ENCODE results near the gene PLPPR3.

The PLPPR3 gene

DNA sequence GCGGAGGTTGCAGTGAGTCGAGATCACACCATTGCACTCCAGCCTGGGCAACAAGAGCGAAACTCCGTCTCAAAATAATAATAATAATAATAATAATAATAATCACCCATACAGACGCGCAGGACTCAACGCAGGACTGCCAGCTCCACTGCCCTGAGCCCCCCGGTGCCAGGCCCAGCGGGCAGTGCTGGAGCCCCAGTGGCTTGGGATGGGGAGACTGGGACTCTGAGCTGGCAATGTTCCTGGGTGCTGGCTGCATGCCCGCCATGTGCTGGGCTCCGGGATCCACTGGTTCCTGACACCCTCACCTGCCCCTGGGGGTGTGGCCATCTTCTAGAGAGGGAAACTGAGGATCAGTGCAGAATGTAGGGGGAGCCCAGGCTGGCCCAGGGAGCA lies 5.6 kb upstream of the PLPPR3 start (continued):
- TF ChIP-seq ISL1 (CRISPR knock-in tag; IDR thresholded peaks at IDR 0.05): no peak
- TF ChIP-seq CSDC2 (CRISPR knock-in tag; IDR thresholded peaks at IDR 0.05): no peak
- no peak for TF ChIP-seq PPARA (CRISPR knock-in tag; IDR thresholded peaks at IDR 0.05; ENCODE audit: borderline replicate concordance)
- no peak for TF ChIP-seq BACH2 (CRISPR knock-in tag; IDR thresholded peaks at IDR 0.05; ENCODE audit: borderline replicate concordance)
- no peak for TF ChIP-seq ZNF70 (CRISPR knock-in tag; IDR thresholded peaks at IDR 0.05)
- no peak for TF ChIP-seq RARB (CRISPR knock-in tag; IDR thresholded peaks at IDR 0.05)
- TF ChIP-seq TOX (CRISPR knock-in tag; IDR thresholded peaks at IDR 0.05; ENCODE audit: borderline replicate concordance): no peak

GRCh38 chr19:825897-826644 lies 4.3 kb upstream of the PLPPR3 start:
- ATAC-seq: no peak
- TF ChIP-seq ISL1 (CRISPR knock-in tag; IDR thresholded peaks at IDR 0.05): no peak
- no peak for TF ChIP-seq GLIS3 (CRISPR knock-in tag; IDR thresholded peaks at IDR 0.05)
- no peak for TF ChIP-seq ARNTL (CRISPR knock-in tag; IDR thresholded peaks at IDR 0.05; ENCODE audit: borderline replicate concordance, low read depth)
- TF ChIP-seq ZNF8 (CRISPR knock-in tag; IDR thresholded peaks at IDR 0.05): no peak
- TF ChIP-seq CSDC2 (CRISPR knock-in tag; IDR thresholded peaks at IDR 0.05): no peak
- no peak for TF ChIP-seq ZNF70 (CRISPR knock-in tag; IDR thresholded peaks at IDR 0.05)
- no peak for TF ChIP-seq ZFP30 (CRISPR knock-in tag; IDR thresholded peaks at IDR 0.05)
- no peak for TF ChIP-seq ZFP3 (CRISPR knock-in tag; IDR thresholded peaks at IDR 0.05)
- no peak for TF ChIP-seq ESRRG (CRISPR knock-in tag; IDR thresholded peaks at IDR 0.05)
- TF ChIP-seq TCF4 (CRISPR knock-in tag; IDR thresholded peaks at IDR 0.05; ENCODE audit: borderline replicate concordance): no peak
- TF ChIP-seq ZNF565 (CRISPR knock-in tag; conservative IDR thresholded peaks at IDR 0.05; ENCODE audit: low read depth): no peak
- no peak for TF ChIP-seq SNAI2 (CRISPR knock-in tag; IDR thresholded peaks at IDR 0.05)
- no peak for TF ChIP-seq PATZ1 (CRISPR knock-in tag; IDR thresholded peaks at IDR 0.05; ENCODE audit: borderline replicate concordance)
- no peak for TF ChIP-seq OSR1 (CRISPR knock-in tag; IDR thresholded peaks at IDR 0.05)
- no peak for TF ChIP-seq CSRNP3 (CRISPR knock-in tag; IDR thresholded peaks at IDR 0.05)
- TF ChIP-seq RARB (CRISPR knock-in tag; IDR thresholded peaks at IDR 0.05): no peak
- TF ChIP-seq PPARA (CRISPR knock-in tag; IDR thresholded peaks at IDR 0.05; ENCODE audit: borderline replicate concordance): no peak
- no peak for TF ChIP-seq POU6F1 (CRISPR knock-in tag; IDR thresholded peaks at IDR 0.05; ENCODE audit: borderline replicate concordance, low read depth)
- TF ChIP-seq, protein P1, sequence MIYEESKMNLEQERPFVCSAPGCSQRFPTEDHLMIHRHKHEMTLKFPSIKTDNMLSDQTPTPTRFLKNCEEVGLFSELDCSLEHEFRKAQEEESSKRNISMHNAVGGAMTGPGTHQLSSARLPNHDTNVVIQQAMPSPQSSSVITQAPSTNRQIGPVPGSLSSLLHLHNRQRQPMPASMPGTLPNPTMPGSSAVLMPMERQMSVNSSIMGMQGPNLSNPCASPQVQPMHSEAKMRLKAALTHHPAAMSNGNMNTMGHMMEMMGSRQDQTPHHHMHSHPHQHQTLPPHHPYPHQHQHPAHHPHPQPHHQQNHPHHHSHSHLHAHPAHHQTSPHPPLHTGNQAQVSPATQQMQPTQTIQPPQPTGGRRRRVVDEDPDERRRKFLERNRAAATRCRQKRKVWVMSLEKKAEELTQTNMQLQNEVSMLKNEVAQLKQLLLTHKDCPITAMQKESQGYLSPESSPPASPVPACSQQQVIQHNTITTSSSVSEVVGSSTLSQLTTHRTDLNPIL (CRISPR knock-in tag; IDR thresholded peaks at IDR 0.05; ENCODE audit: low read depth): no peak
- no peak for TF ChIP-seq ZC3H10 (CRISPR knock-in tag; IDR thresholded peaks at IDR 0.05)

GRCh38 chr19:824885-825284 lies 3.1 kb upstream of the PLPPR3 start:
- ATAC-seq: no peak
- TF ChIP-seq, protein P1 (CRISPR knock-in tag; IDR thresholded peaks at IDR 0.05; ENCODE audit: low read depth): no peak
- TF ChIP-seq OSR1 (CRISPR knock-in tag; IDR thresholded peaks at IDR 0.05) (no peak), TCF4 (CRISPR knock-in tag; IDR thresholded peaks at IDR 0.05; ENCODE audit: borderline replicate concordance) (no peak), ZNF70 (CRISPR knock-in tag; IDR thresholded peaks at IDR 0.05) (no peak), GLIS3 (CRISPR knock-in tag; IDR thresholded peaks at IDR 0.05) (no peak), BACH2 (CRISPR knock-in tag; IDR thresholded peaks at IDR 0.05; ENCODE audit: borderline replicate concordance) (no peak), ZFP3 (CRISPR knock-in tag; IDR thresholded peaks at IDR 0.05) (no peak), PPARA (CRISPR knock-in tag; IDR thresholded peaks at IDR 0.05; ENCODE audit: borderline replicate concordance) (no peak), ZNF8 (CRISPR knock-in tag; IDR thresholded peaks at IDR 0.05) (no peak), CSDC2 (CRISPR knock-in tag; IDR thresholded peaks at IDR 0.05) (no peak), CSRNP3 (CRISPR knock-in tag; IDR thresholded peaks at IDR 0.05) (no peak), RARB (CRISPR knock-in tag; IDR thresholded peaks at IDR 0.05) (no peak), SNAI2 (CRISPR knock-in tag; IDR thresholded peaks at IDR 0.05) (no peak), TSHZ2 (CRISPR knock-in tag; IDR thresholded peaks at IDR 0.05) (no peak), ZNF565 (CRISPR knock-in tag; conservative IDR thresholded peaks at IDR 0.05; ENCODE audit: low read depth) (no peak), ISL1 (CRISPR knock-in tag; IDR thresholded peaks at IDR 0.05) (no peak), ZC3H10 (CRISPR knock-in tag; IDR thresholded peaks at IDR 0.05) (no peak)

Measured in SK-N-SH treated with all-trans-retinoic acid at 6 μM for 48 hours (cell line).